IPS-NIHi7 (cell line): ENCODE data around the gene HELB.
A peak's percentile ranks its signal among the peaks of the same experiment; 100 is the strongest.

Experiments
- DNase-seq: peaks from one replicate; pipeline ENCODE4 v3.0.0; 2012; ENCODE audit warnings: mixed read lengths; ENCODE audit errors: extremely low spot score

HELB gene

DNA sequence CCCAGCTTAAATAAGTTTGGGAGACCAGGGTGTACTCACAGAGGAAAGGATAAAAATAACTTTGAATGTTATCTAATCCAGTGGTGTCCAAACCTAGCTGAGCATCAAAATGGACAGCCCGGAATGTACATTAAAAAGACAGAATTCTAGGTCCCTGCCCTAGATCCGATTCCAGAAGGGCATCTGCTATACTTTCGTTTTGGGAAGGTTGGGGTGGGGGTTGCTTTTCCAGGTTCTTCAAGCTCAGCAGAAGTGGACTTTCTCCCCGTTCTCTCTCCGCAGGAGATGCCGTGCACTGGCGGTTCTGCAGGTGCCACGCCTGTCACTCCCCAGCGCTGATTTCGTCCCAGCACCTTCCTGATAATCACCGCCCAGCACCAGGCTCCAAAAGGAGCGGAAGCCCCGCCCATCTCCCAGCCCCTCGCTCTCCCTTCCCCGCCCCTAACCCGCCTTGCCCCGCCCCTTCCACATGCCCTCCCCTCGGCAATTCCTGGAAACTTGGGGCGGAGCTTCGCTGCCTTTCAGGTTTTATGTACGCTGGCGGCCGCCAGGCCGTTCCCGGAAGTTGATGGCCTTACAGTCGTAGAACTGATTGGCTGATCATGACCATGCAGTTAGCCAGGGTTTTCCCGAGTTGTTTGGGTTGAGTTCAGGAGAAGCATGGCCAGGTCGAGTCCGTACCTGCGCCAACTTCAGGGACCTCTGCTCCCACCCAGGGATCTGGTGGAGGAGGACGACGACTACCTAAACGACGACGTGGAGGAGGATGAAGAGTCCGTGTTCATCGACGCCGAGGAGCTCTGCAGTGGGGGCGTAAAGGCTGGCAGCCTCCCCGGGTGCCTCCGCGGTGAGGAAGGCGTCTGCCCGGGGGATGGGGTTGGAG is at the start of gene HELB:
HELB (plus strand) TSS at position 550 of the 883 bp plus-strand sequence; CDS start at position 661, 111 bp downstream.
- peak; percentile 98 for DNase-seq

DNA sequence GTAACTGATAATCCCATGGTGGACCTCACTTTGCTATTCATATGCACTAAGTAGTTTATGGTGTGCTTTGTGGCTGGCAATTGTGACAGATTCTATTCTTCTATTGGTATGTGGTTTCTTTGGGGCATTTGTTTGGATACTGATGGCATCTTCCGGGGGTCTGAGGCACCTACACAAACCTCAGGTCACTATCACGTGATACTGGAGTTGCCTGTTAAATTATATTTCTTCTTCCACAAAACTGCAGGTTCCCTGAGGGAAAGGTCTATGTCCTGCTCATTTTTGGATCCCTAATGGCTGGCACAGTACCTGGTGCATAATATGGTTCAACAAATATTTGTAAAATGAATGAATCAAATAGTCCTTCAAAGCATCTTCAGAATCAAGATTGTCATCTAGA is 49.5 kb upstream of the HELB start:
- no peak for DNase-seq

DNA sequence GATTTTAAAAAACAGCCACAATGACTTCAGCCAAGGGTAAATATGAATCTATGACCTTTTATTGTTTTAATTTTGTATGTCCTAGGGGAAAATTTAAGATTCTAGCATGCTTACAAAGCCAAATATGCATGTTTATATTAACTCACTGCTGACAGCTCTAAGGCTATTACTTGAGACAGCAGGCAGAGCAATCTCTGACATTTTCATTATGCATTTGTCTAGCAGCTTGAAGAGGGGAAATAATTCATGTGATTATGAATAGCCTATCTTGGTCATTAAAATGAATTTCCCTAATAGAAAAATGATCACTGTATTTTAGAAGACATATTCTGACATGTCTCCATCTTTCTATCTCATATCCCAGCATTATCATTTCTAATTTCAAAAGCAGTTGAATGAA is 46.6 kb upstream of the HELB start:
- DNase-seq = no peak

DNA sequence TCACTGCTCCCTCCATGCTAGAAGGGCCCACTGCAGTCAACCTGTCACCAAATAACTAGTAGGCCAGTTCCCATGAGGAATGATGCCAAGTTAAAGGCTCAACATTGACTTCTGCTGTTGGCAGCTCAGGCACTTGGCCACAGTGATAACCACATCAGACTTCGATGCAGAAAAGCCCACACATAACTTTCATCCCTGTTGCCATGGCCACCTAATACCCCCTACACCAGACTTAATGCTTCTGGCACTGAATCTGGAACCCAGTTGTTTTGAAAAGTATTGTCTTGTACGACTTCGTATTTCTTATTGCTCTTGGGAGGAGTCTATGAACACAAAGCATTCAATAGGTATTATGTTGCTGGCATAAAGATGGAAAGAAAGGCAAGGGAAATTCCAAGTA is 44.3 kb upstream of the HELB start:
- DNase-seq = no peak

DNA sequence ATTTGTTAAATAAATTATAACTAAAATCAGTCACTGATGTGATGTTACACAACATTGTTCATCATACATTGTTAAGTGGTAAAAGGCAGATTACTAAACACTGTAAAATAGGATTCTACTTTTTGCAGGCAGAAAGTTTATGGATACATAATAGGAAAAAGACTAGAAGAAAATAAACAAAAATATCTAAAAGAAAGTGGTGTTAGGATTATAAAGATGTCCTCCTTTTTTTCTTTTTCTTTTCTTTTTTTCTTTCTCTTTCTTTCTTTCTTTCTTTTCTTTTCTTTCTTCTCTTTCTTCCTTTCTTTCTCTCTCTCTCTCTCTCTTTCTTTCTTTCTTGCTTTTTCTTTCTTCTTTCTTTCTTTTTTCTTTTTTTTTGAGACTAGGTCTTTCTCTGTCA is 39.6 kb upstream of the HELB start:
- DNase-seq = no peak

DNA sequence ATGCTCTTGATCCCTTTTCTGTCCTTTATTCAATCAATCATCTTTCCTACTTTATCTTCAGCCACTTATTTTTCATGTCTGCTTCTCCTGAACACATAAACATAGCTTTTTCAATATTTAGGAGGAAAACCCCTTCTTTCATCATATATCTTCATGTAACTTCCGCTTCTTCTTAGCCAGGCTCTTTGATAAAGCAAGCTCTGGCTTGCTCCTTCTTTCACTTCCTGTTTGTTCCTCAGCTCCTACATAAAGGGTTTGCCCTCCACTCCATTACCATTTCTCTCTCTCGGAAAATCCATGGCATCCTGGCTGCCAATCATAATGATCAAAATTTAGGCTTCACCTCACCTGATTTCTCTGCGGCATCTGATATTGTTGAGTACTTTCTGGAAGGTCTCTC is 33.7 kb upstream of the HELB start:
- DNase-seq = no peak

DNA sequence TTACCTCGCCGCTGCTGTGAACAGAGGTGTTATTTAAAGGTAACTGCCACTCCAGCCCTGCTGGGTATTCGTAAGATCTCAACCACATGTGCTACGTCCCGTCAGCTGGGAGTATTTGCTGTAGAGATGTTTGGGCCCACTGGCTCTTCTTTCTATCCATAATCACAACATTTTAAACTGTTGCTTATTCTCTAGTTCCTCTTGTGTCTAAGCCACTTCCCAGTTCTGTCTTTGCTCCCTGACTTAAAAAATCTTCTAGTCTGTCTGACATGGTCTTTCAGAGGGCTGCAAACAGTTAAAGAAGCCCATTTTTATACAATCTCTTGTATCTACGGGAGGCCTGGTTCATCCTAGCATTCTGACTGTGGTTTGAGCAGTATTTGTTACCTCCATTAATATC is 33.2 kb upstream of the HELB start:
- no peak for DNase-seq

DNA sequence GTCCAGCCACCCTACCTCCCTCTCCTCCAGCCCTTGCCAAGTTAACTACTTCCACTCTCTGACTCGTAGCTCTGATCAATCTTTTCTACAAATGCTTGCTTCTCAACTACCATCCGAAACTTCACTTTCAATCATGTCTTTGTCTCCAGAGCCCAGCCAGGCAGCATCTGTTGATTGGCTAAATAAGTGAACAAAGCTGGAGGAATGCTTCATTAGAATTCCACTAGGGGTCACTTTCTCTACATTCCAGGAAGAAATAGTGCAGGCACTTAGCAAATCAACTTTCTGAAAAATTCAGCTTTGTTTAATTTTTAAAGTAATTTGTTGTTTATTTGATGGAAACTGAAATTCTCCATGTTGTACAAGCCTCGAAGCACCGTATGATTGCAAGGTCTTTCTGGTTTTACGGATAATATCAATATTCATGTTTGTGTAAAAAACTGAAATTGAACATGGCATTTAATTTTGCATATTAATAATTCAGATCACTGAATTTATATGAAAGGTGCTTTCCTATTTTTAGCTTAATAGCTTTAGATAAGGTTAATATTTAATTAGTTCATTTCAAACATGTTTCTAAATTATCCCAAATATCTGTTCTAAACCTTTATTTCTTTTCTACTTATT is 32.4 kb upstream of the HELB start:
- DNase-seq = peak; percentile 71

DNA sequence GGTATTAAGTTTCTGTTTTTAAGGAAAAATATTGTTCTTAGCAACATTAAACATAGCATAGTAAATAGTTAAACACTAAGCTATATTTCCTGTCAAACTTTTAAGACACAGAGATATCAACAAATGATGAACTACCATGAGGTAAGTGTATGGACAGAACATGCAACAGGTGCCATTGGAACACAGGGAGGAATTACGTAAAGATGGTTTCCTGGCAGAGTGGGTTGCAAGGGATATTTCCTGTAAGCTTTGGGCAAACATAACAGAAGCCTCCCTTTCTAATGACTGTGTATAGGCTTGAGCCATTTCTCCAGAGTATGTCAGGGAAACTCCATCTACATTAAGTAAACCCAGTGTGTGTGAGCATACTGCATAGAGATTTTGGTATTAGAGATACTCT is 31.7 kb upstream of the HELB start:
- DNase-seq = no peak

DNA sequence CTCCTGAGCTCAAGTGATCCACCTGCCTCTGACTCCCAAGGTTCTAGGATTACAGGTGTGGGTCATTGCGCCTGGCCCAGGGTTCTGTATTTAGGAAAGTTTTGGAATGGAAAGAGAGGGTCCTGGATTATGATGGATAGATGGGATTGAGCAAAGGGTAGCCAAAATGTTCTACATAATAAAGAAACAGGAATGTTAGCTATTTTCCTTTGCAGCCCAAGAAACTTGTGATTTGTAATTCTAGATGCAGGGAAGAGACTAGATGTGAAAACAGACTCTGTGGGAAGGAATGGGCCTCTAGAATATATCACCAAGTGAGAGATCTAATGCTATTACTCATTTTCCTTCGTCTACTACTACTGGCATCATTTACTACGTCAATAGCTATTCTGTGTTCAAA is 29.6 kb upstream of the HELB start:
- no peak for DNase-seq

DNA sequence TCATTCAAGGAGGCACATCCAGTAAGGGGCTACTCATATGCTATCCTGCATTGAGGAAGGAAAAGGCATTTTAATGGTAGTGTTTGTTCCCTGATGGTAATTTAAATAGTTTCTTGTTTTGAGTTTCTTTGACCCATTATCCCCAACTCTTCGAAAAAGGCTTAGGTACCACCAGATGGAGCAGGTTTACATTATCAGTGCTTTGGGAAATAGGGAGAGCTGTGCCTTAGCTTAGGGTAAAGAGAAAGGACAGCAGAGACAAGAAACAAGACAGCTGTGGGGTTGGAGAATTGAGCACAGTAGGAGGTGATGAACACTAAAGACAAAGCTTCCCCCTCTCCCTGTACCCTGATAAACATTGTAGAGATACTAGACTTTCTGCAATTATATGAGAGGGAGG is 29.1 kb upstream of the HELB start:
- no peak for DNase-seq

DNA sequence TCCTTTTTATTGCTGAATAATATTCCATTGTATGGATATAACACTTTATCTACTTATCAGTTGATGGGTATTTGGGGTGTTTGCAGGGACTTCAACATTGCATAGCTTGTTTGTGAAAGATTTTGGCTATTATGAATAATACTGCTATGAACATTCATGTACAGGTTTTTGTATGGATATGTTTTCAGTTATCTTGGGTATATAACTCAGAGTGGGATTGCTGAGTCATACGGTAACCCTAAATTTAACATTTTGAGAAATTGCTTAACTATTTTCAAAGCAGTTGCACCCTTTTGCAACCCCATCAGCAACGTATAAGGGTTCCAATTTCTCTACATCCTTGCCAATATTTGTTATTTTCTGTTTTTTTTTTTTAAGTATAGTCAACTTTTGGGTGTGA is 27.3 kb upstream of the HELB start:
- no peak for DNase-seq

DNA sequence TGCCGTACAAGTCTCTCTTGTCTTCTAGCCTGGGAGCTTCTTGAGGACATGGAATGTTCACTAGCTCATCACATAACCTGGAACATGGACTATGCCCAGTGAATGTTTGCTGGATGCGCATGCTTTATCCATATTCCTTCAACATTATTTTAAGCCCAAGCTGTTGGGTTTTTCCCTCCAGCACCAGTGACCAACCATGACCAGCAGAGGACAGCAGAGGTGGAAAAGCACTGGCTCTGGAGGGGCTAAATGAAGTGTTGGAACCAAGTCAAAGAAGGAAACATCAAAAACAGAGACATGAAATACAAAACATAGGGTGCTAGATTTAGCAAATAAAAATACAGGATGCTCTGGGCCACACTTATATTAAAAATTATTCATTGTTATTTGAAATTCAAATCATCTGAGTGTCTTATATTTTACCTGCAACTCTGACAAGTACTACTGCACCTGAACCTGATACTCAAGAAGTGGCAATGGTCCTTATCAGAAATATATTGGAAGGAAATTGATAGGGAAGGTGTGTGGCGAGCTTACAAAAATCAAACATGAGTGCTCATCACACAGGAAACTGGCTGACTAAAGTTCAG is 23.1 kb upstream of the HELB start:
- peak; percentile 48 for DNase-seq

DNA sequence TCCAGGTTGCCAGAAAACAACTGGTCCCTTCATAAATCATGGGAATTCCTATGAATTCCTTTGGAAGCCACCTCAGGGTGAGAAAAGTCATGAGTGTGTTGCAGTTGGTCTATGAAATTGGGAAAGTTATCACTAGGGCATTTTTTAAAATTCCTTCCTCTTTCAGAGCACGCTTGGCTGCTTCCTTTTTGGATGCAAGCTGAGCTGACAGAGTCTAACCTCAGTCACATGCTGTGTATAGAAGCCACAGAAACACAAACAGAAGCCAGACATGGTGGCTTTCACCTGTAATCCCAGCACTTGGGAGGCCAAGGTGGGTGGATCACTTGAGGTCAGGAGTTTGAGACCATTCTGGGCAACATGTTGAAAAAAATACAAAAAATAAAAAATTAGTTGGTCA is 21.7 kb upstream of the HELB start:
- no peak for DNase-seq

DNA sequence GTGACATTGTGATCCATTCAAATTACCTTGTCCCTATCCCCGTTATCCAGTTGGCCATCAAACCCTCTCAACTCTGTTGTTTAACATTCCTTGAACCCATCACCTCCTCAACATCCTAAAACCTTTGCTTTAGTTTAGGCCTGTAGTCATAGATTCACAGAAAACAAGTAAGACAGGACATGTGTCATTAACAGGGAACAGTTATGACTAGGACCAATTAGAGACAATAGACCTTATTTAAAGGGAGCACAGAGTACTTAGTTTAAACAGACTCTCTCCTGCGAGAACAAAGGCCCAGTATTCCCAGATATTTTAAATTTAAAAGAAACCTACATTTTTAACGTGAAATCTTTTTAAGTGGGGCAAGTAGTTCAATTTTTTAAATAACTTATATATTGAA is 20.0 kb upstream of the HELB start:
- DNase-seq = no peak

DNA sequence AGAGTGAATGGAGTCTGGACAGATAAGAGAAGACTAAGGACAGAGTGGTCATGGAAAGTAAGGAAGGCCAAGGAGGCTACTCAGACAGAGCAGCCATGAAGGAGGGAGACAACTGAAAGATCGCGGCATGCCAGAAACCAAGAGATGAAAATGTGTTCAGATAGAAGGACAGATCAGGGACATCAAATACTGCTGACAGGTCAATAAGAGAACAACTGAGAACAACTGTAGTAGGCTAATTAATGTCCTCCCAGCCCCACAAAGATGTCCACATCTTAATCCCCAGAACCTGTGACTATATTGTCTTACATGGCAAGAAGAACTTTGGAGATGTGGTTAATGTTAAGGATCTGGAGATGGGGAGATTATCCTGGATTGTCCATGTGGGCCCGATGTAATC is 15.0 kb upstream of the HELB start:
- DNase-seq = no peak

DNA sequence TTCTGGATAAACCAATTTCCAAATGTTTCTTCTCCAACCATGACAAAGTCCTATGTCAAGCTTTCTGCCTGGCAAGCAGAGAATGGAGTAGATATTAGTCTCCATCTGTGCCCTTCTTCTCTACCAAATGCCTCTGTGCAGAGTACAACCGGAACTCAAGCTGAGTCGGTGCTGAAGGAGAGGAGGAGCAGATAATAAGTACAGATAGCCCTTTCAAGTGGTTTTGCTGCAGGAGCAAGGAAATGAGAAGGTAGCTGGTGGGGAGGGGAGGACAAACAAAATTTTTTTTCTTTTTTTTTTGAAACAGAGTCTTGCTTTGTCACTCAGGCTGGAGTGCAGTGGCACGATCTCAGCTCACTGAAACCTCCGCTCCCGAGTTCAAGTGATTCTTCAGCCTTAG is 14.2 kb upstream of the HELB start:
- no peak for DNase-seq

DNA sequence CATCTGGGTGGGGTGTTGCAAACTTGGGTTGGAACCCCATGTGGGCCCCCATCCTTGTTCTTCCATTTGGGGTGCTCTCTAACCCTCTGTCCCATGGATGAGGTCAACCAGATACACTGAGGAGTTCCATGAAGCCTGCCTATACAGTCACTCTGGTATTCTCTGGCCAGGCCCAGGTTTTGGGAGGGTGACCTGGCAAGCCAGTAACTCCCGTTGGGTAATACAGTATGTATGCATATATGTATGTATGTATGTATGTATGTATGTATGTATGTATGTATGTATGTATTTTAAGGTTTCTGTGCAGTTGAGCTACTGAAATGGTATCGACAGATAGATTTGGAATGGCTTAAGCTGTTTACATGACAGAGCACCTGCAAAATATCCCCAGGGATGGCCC is 12.8 kb upstream of the HELB start:
- no peak for DNase-seq

DNA sequence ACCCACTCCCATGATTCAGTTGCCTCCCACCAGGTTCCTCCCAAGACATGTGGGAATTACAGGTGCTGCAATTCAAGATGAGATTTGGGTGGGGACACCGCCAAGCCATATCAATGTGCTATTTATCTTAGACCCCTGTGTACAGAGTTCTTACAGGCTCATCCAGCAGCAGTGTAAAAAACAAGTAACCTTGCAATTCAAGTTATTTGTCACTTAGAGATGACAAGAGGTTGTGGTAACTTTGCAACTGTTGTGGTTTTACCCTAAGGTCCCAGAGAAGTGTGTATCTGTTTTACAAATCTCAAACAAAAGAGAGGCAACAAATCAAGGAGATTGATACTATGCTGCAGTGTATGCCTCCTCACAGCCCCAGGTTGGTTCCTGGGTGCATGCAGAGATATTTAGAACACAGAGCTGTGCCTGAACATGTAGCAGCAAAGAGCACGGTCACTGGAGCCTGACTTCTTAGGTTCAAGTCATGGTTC is 11.5 kb upstream of the HELB start:
- no peak for DNase-seq

DNA sequence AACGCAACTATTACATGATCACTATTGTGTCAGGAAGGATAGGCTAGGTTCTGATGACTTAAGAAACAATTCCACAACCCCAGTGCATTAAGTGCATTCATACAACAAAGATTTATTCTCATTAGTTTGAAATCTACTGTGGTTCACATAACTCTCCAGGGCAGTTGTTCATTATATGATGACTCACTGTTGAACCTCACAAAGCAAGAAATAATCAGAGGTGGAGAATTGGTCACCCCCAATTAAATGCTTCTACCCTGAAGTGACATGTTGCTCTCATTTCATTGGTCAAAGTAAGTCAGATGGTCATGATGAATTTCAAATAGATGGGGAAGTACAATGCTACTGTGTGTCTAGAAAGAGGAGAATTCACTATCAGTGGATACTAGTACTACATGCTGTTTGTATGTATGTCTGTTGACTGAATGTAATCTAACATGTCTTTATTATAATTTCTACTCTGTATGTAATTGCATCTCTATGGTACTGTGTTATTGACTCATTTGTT is 6.1 kb upstream of the HELB start:
- DNase-seq = no peak

DNA sequence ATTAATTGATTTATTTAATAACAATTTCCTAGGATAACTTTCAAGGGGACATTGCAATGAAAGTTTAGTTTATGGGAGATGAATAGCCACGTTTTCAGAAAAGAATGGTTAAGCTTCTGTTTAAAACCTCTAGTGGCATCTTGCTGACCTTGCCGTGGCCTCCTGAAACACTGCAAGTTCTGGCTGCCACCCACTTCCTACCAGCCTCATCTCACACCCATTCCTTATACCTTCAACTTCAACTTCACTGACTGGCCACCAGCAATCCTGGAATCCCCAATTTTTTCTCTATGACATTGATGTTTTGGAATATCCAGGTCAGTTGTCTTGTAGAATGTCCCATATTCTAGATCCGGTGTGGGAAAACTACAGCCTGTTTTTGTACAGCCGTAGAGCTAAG is 5.2 kb upstream of the HELB start:
- DNase-seq = no peak

DNA sequence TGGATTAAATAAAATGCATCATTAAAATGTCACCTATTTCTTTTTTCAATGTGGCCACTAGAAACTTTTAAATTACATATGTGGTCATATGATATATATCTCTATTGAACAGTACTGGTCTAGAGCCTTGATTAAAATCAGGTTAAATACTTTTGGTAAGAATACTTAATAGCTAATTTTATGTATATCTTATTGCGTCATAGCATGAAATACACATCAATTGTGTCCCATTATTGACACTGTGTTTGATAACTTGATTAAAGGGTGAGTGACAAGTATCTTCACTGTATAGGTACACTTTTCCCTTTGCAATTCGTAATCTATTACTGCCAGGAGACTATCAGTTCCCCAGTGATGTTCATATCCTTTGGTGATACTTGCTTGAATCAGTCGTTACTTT is 4.4 kb upstream of the HELB start:
- DNase-seq = no peak

DNA sequence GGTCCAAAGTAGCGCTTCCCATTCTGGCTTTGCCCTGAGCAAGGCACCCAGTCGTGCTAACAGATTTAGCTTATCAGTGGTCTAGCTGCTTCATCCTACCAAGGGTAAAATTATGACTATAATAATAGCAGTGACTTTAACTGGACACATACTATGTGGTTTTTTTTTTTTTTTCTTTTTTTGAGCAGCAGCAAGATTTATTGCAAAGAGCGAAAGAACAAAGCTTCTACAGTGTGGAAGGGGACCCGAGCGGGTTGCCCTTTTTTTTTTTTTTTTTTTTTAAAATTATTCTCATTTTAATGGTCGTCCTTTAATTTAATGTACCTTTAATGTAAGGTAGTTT is 505 bp downstream of the HELB start:
- DNase-seq = no peak
